H1 (cell line): ENCODE results near the gene ARHGEF10L. TPM values are rescaled to one million over a fixed set of nuclear protein-coding genes. Genes with fewer than 3 reads are reported as not detected.

Experiments used
- CTCF ChIA-PET: fragments of 300-600 bp; sonication (Branson Sonifier 250); formaldehyde crosslinking; loops from one replicate; lab custom pipeline; 2021; ENCODE audit not compliant: partially characterized antibody; lab: Charles Lee
- POLR2A ChIA-PET: fragments of 300-600 bp; sonication (Branson Sonifier 250); formaldehyde crosslinking; loops from one replicate; lab custom pipeline; 2021; ENCODE audit warnings: inconsistent platforms; ENCODE audit not compliant: partially characterized antibody; lab: Charles Lee
- DNase-seq, 2 experiments: peaks; one replicate each; pipeline versions ENCODE4 v3.0.0 to v3.0.0-alpha.2; 2010 to 2022; ENCODE audit warnings: low spot score in 2 of 2, low read depth in 1 of 2, mixed read lengths in 1 of 2
- FAIRE-seq: peaks from 2 replicates; lab custom pipeline; 2011; peaks lifted over from hg19 to GRCh38; lab: Jason Lieb, UNC
- H2AFZ ChIP-seq: 2 replicates; pipeline ENCODE4 v1.8.1; 2012; ENCODE audit warnings: low read length, inconsistent platforms
- H2AK5ac ChIP-seq: 2 replicates; pipeline ENCODE4 v1.6.1; 2013; ENCODE audit warnings: low read depth, low read length
- H2BK120ac ChIP-seq: replicated peaks from 2 replicates; pipeline ENCODE3; 2013; ENCODE audit warnings: low read depth, low read length, inconsistent platforms
- H2BK12ac ChIP-seq: 2 replicates; pipeline ENCODE4 v1.6.1; 2013; ENCODE audit warnings: low read depth, low read length
- H2BK15ac ChIP-seq: 2 replicates; pipeline ENCODE4 v1.6.1; 2013; ENCODE audit warnings: low read length
- H2BK20ac ChIP-seq: 2 replicates; pipeline ENCODE4 v1.6.1; 2013; ENCODE audit warnings: low read length
- H2BK5ac ChIP-seq: 2 replicates; pipeline ENCODE4 v1.6.1; 2013; ENCODE audit warnings: low read depth, low read length
- H3K14ac ChIP-seq: 2 replicates; pipeline ENCODE4 v1.6.1; 2013; ENCODE audit warnings: inconsistent platforms; ENCODE audit not compliant: insufficient read length
- H3K18ac ChIP-seq: 2 replicates; pipeline ENCODE4 v1.6.1; 2013; ENCODE audit warnings: low read length; ENCODE audit errors: extremely low read depth
- H3K23ac ChIP-seq: 2 replicates; pipeline ENCODE4 v1.6.1; 2013; ENCODE audit warnings: inconsistent platforms; ENCODE audit not compliant: insufficient read length
- H3K23me2 ChIP-seq: 2 replicates; pipeline ENCODE4 v1.6.1; 2013; ENCODE audit warnings: low read depth, low read length
- H3K27ac ChIP-seq: 2 replicates; pipeline ENCODE4 v1.6.1; 2011; ENCODE audit warnings: low read depth, low read length, inconsistent platforms
- H3K27me3 ChIP-seq, 4 experiments: replicated peaks in 1 of 4; 1 replicate in 1 of 4; 2 replicates in 3 of 4; pipeline versions ENCODE4 v1.6.1 to v1.8.1; 2011 to 2013; ENCODE audit warnings: low read length in 3 of 4, mild to moderate bottlenecking in 3 of 4, inconsistent platforms in 2 of 4, mixed read lengths in 2 of 4, moderate library complexity in 1 of 4; ENCODE audit not compliant: control insufficient read depth in 3 of 4, insufficient read depth in 3 of 4; ENCODE audit errors: extremely low read depth in 1 of 4
- H3K36me3 ChIP-seq, 4 experiments: 2 replicates each; pipeline versions ENCODE4 v1.6.1 to v1.8.1; 2011 to 2013; ENCODE audit warnings: mild to moderate bottlenecking in 4 of 4, low read length in 3 of 4, moderate library complexity in 2 of 4, control low read depth in 1 of 4, inconsistent platforms in 1 of 4; ENCODE audit not compliant: insufficient read depth in 4 of 4, control insufficient read depth in 2 of 4
- H3K4ac ChIP-seq: replicated peaks from 2 replicates; pipeline ENCODE3; 2013; ENCODE audit warnings: low read length, low read depth, mixed read lengths, inconsistent platforms; ENCODE audit not compliant: insufficient read length
- H3K4me1 ChIP-seq, 4 experiments: replicated peaks in 1 of 4; 1 replicate in 1 of 4; 2 replicates in 3 of 4; pipeline versions ENCODE4 v1.6.1 to v1.8.1; 2011 to 2013; ENCODE audit warnings: low read length in 3 of 4, inconsistent platforms in 2 of 4, mixed read lengths in 1 of 4; ENCODE audit not compliant: insufficient read depth in 4 of 4, control insufficient read depth in 3 of 4
- H3K4me2 ChIP-seq, 2 experiments: 2 replicates each; pipeline versions ENCODE4 v1.6.1 to v1.8.1; 2011 to 2013; ENCODE audit warnings: low read depth in 2 of 2, low read length in 2 of 2, control low read depth in 1 of 2, inconsistent platforms in 1 of 2, mild to moderate bottlenecking in 1 of 2; ENCODE audit not compliant: insufficient read depth in 1 of 2
- H3K4me3 ChIP-seq, 4 experiments: fragments of 200-600, 300-600 bp in 1 of 4; sonication (generic), shearing (Covaris generic), sonication (Bioruptor Twin) in 1 of 4; 2 replicates each; pipeline versions ENCODE4 v1.5.1 to v1.8.1; 2011 to 2016; ENCODE audit warnings: low read length in 4 of 4, low read depth in 3 of 4, control low read depth in 2 of 4, inconsistent platforms in 2 of 4, mild to moderate bottlenecking in 2 of 4, mixed read lengths in 1 of 4, moderate library complexity in 1 of 4; ENCODE audit not compliant: insufficient read depth in 2 of 4; ENCODE audit errors: extremely low read depth in 1 of 4
- H3K56ac ChIP-seq: replicated peaks from 2 replicates; pipeline ENCODE3; 2013; ENCODE audit warnings: low read depth, mild to moderate bottlenecking, mixed read lengths, low read length, inconsistent platforms; ENCODE audit not compliant: insufficient read length
- H3K79me1 ChIP-seq: 2 replicates; pipeline ENCODE4 v1.6.1; 2013; ENCODE audit warnings: low read depth, low read length, control low read depth
- H3K79me2 ChIP-seq, 2 experiments: 2 replicates each; pipeline versions ENCODE4 v1.6.1 to v1.8.1; 2012 to 2013; ENCODE audit warnings: low read length in 2 of 2, mild to moderate bottlenecking in 2 of 2, inconsistent platforms in 1 of 2; ENCODE audit not compliant: insufficient read depth in 2 of 2, control insufficient read depth in 1 of 2
- H3K9ac ChIP-seq, 4 experiments: replicated peaks in 1 of 4; 1 replicate in 1 of 4; 2 replicates in 3 of 4; pipeline versions ENCODE4 v1.6.1 to v1.8.1; 2011 to 2013; ENCODE audit warnings: low read depth in 3 of 4, low read length in 3 of 4, control low read depth in 2 of 4, mild to moderate bottlenecking in 2 of 4, moderate library complexity in 2 of 4, inconsistent platforms in 1 of 4; ENCODE audit errors: extremely low read depth in 1 of 4
- H3K9me3 ChIP-seq, 2 experiments: 2 replicates each; pipeline versions ENCODE4 v1.6.1 to v1.8.1; 2012 to 2013; ENCODE audit warnings: mild to moderate bottlenecking in 2 of 2, moderate library complexity in 2 of 2, control low read depth in 1 of 2, inconsistent platforms in 1 of 2, low read depth in 1 of 2, low read length in 1 of 2, mixed read lengths in 1 of 2; ENCODE audit not compliant: insufficient read depth in 2 of 2
- H4K20me1 ChIP-seq, 2 experiments: replicated peaks in 1 of 2; 2 replicates each; pipeline versions ENCODE3 to v1.8.1; 2011 to 2013; ENCODE audit warnings: inconsistent platforms in 2 of 2, low read length in 2 of 2, mild to moderate bottlenecking in 1 of 2; ENCODE audit not compliant: insufficient read depth in 2 of 2, control insufficient read depth in 1 of 2
- H4K5ac ChIP-seq: 2 replicates; pipeline ENCODE4 v1.6.1; 2013; ENCODE audit warnings: low read length, low read depth, mixed read lengths, inconsistent platforms; ENCODE audit not compliant: insufficient read length
- H4K8ac ChIP-seq: 2 replicates; pipeline ENCODE4 v1.8.0; 2013; ENCODE audit warnings: mild to moderate bottlenecking, moderate library complexity, low read length, inconsistent platforms; ENCODE audit not compliant: insufficient read depth; ENCODE audit errors: extremely low read depth
- H4K91ac ChIP-seq: replicated peaks from 2 replicates; pipeline ENCODE3; 2013; ENCODE audit warnings: low read length, mixed read lengths, inconsistent platforms; ENCODE audit not compliant: insufficient read length
- ATF3 ChIP-seq: IDR thresholded peaks from 2 replicates; pipeline ENCODE4 v1.6.1; 2011; ENCODE audit warnings: low read depth, mild to moderate bottlenecking, low read length; ENCODE audit not compliant: insufficient read depth
- BACH1 ChIP-seq: IDR thresholded peaks from 2 replicates; pipeline ENCODE4 v1.6.1; 2012; ENCODE audit warnings: low read length, improper control_type of control experiment
- CREB1 ChIP-seq: IDR thresholded peaks from 2 replicates; pipeline ENCODE4 v1.6.1; 2012; ENCODE audit warnings: inconsistent platforms
- GTF2F1 ChIP-seq: IDR thresholded peaks from 2 replicates; pipeline ENCODE4 v1.6.1; 2012; ENCODE audit warnings: low read depth, low read length, improper control_type of control experiment, borderline replicate concordance
- POU5F1 ChIP-seq: IDR thresholded peaks from 2 replicates; pipeline ENCODE4 v1.6.1; 2011; ENCODE audit warnings: low read depth, mild to moderate bottlenecking, low read length, moderate library complexity
- SIRT6 ChIP-seq: IDR thresholded peaks from one replicate; pipeline ENCODE4 v1.7.1; 2012; ENCODE audit warnings: low read length, inconsistent platforms
- WGBS, 2 experiments: shearing (Covaris generic) in 1 of 2; methylation state at CpG; one replicate each; pipeline versions ENCODE4 v1.1.6 to v1.1.7; 2013 to 2015; ENCODE audit warnings: low lambda C conversion rate in 2 of 2, mixed read lengths in 2 of 2, inconsistent platforms in 1 of 2, low coverage in 1 of 2, missing lambda C conversion rate in 1 of 2; ENCODE audit not compliant: insufficient replicate concordance in 2 of 2, insufficient coverage in 1 of 2, insufficient read length in 1 of 2; ENCODE audit errors: extremely low coverage in 1 of 2, missing lambda C conversion rate in 1 of 2; 5-methylcytosine and 5-hydroxymethylcytosine counted together
- polyA plus RNA-seq, 7 experiments: library from polyadenylated mRNA; depleted of rRNA in 3 of 7; stranded (reverse) in 5 of 7; unstranded in 2 of 7; fragments of >200 nt in 5 of 7; fragments of 200-250 nt in 2 of 7; gene quantifications; 1 replicate in 5 of 7; 2 replicates in 1 of 7; 4 replicates in 1 of 7; pipeline versions ENCODE4 v1.2.1 to v1.2.3, GENCODE V29; 2011 to 2013; ENCODE audit warnings: missing spikeins in 2 of 7, mixed read lengths in 2 of 7
- total RNA-seq: library from RNA; stranded (reverse); fragmentation: NEBNext Ultra II Directional; extraction: Animal tissue kit (Norgen Biotek cat#: 25700); gene quantifications from 2 replicates; pipeline ENCODE4 v1.2.1, GENCODE V29; 2021
- TF ChIP-seq, protein P1 (sequence below), 3 experiments: IDR thresholded peaks; 1 replicate in 2 of 3; 2 replicates in 1 of 3; pipeline versions ENCODE4 v1.5.1 to v1.6.1; 2011; ENCODE audit warnings: low read length in 3 of 3, mild to moderate bottlenecking in 3 of 3, inconsistent platforms in 2 of 3, low read depth in 1 of 3, moderate library complexity in 1 of 3; ENCODE audit not compliant: insufficient read depth in 1 of 3; ENCODE audit errors: control extremely low read depth in 1 of 3
- TF ChIP-seq, protein P2 (sequence below): IDR thresholded peaks from 2 replicates; pipeline ENCODE4 v1.6.1; 2012; ENCODE audit warnings: inconsistent platforms

The ARHGEF10L gene
- total and polyA plus RNA-seq, 2 of the 8 experiments (the other 6 are each of a cell fraction or from before 2014, with no cell fraction given): 33.6 to 39.6 TPM

DNA sequence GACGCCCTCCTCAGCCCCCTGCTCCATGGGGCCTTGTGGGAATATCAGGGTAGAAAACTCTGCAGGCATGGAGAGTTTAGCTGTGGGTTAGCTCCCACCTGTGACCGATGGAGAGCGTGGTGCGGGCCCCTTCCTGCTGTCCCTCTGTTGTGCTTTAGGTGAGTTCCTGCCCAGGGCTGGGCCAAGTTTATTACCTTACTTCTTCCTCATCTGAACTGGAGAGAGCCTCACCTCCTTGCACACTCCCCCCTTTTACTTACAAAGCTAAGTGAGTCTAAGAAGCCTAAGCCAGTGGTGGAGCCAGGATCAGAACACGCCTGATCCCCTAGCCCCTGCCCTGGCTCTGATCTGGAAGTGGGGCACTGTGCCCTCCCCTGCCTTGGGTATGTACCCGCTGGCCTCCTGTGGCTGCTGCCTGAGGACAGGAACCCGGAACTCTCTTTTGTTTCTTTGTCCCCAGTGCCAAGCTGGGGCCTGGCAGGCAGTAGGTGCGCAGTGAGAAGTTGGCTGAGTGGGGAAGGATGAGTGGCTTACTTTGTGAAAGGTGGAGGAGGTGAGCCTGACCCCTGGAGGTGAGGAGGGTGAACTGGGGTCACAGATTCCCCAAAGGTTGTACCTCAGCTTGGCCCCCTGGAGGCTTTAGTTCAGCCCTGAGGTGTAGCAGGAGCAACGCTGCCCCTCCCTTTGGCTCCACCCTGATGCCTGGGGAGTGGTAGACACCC, 32.9 kb downstream of the ARHGEF10L start:
- Histone ChIP-seq H2BK120ac (peak overlapping the region; percentile 59), H3K4me2 (peak overlapping the region; percentile 37 to 59; a peak in 2 of 4 replicates), H3K36me3 (no peaks in the 10 kb centered on the region), H3K18ac (peak overlapping the region; percentile 92), H3K4me3 (peak overlapping the region in 1 of 4 experiments; percentile 5; a peak in 1 of 8 replicates), H2BK5ac (peak overlapping the region; percentile 83), H3K4me1 (peaks cover 19 to 78% (median 57%) of the 10 kb centered on the region in 4 experiments), H3K23ac (no peak overlapping the region), H2BK12ac (peak overlapping the region; percentile 78; the same call in 1 of the 2 replicates), H3K27me3 (no peaks in the 10 kb centered on the region), H2AFZ (no peak overlapping the region), H3K56ac (no peak overlapping the region), H3K9ac (no peak overlapping the region), H3K4ac (peak overlapping the region; percentile 88), H4K20me1 (peaks cover 5 to 9% of the 10 kb centered on the region in 2 experiments), H2BK15ac (peak overlapping the region; percentile 92), H4K91ac (peak overlapping the region; percentile 76), H3K23me2 (0 out of 2 replicates have a peak, but pooled peaks cover 2% of the 10 kb centered on the region), H3K27ac (no peak overlapping the region), H3K79me1 (peaks cover 38% of the 10 kb centered on the region), H2BK20ac (peak overlapping the region; percentile 67; the same call in 1 of the 2 replicates), H2AK5ac (peak overlapping the region; percentile 85; the same call in 1 of the 2 replicates), H3K14ac (no peak overlapping the region), H4K5ac (peak overlapping the region; percentile 63), H3K79me2 (peaks cover 5 to 94% of the 10 kb centered on the region in 2 experiments; a peak in 3 of 4 replicates), H4K8ac (no peak overlapping the region), H3K9me3 (no peaks in the 10 kb centered on the region)
- ChIA-PET CTCF (interaction anchor here (0.8 to 86.2 kb wide), 27 partner anchors 13 to 1009 kb away, joined by 3 to 1640 read pairs (median 5); partner anchors contain the start of gene PADI6), POLR2A (interaction anchor here (1.2 to 10.3 kb wide), 12 partner anchors 10 to 133 kb away, joined by 3 to 102 read pairs (median 4); partner anchors contain the start of genes ARHGEF10L and RCC2)
- FAIRE-seq (peak; percentile 81), DNase-seq (no peak)
- WGBS, 2 experiments: 72% methylated on average over 9 of the region's 9 CpGs; no CpG with 5 or more reads in 1 of the 2 experiments
- peak; percentile 17; the same call in 1 of the 2 replicates for TF ChIP-seq CREB1
- TF ChIP-seq SIRT6: no peak
- TF ChIP-seq GTF2F1: no peak
- TF ChIP-seq BACH1: 0 out of 2 replicates have a peak, but pooled peaks have one; percentile 12
- no peak for TF ChIP-seq ATF3
- TF ChIP-seq, protein P1, sequence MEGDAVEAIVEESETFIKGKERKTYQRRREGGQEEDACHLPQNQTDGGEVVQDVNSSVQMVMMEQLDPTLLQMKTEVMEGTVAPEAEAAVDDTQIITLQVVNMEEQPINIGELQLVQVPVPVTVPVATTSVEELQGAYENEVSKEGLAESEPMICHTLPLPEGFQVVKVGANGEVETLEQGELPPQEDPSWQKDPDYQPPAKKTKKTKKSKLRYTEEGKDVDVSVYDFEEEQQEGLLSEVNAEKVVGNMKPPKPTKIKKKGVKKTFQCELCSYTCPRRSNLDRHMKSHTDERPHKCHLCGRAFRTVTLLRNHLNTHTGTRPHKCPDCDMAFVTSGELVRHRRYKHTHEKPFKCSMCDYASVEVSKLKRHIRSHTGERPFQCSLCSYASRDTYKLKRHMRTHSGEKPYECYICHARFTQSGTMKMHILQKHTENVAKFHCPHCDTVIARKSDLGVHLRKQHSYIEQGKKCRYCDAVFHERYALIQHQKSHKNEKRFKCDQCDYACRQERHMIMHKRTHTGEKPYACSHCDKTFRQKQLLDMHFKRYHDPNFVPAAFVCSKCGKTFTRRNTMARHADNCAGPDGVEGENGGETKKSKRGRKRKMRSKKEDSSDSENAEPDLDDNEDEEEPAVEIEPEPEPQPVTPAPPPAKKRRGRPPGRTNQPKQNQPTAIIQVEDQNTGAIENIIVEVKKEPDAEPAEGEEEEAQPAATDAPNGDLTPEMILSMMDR (IDR thresholded peaks at IDR 0.05; ENCODE audit: control extremely low read depth in 1 of 3, insufficient read depth in 1 of 3, low read depth in 1 of 3, low read length in 3 of 3): peak in 2 of 3 experiments; percentile 83 to 85; a peak in 3 of 4 replicates
- TF ChIP-seq, protein P2, sequence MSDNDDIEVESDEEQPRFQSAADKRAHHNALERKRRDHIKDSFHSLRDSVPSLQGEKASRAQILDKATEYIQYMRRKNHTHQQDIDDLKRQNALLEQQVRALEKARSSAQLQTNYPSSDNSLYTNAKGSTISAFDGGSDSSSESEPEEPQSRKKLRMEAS: 0 out of 2 replicates have a peak, but pooled peaks have one; percentile 12
- no peak for TF ChIP-seq POU5F1
